ENCODE measurements around the gene TRIL. TPM values are rescaled to one million over a fixed set of nuclear protein-coding genes. Genes with fewer than 3 reads are reported as not detected.
A peak's percentile ranks its signal among the peaks of the same experiment; 100 is the strongest.

Gene TRIL
- total RNA-seq, 1 experiment from 2014 or later: not detected

GRCh38 chr7:28980451-28981160 is 22.5 kb upstream of the TRIL start:
- intact Hi-C loops (cut with micrococcal nuclease; ENCODE audit: unreplicated experiment): no loop called here
- Histone ChIP-seq H3K27me3 (ENCODE audit: insufficient read depth, low read depth) (no peaks in the 10 kb centered on the region), H3K79me2 (ENCODE audit: low read depth) (no peaks in the 10 kb centered on the region), H3K4me3 (no peak overlapping the region), H3F3A (ENCODE audit: insufficient read depth, low read depth) (no peaks in the 10 kb centered on the region), H3K36me3 (ENCODE audit: low read depth) (no peaks in the 10 kb centered on the region), H4K20me1 (ENCODE audit: insufficient read depth) (no peaks in the 10 kb centered on the region), H3K9me3 (ENCODE audit: insufficient read depth, low read depth) (peaks cover 4% of the 10 kb centered on the region; the same call in 1 of the 2 replicates), H3K4me1 (replicated peaks; ENCODE audit: insufficient read depth) (peaks cover 21% of the 10 kb centered on the region), H3K4me2 (no peak overlapping the region; the same call in 1 of the 2 replicates), H3K9me2 (ENCODE audit: insufficient read depth) (no peaks in the 10 kb centered on the region), H2AFZ (no peak overlapping the region), H3K27ac (no peak overlapping the region)
- CTCF ChIA-PET: interaction anchor here (0.5 kb wide), 1 partner anchor 1376 kb away, joined by 5 read pairs; no protein-coding TSS in a partner anchor
- no TSS peak for BruUV-seq (replicated peaks)
- POLR2A ChIA-PET (ENCODE audit: unreplicated experiment): no interaction called here
- DNase-seq: peak in 1 of 2 experiments; percentile 72
- no peak for TF ChIP-seq EZH2 (IDR thresholded peaks at IDR 0.05; ENCODE audit: low read depth)
- TF ChIP-seq, protein P1, sequence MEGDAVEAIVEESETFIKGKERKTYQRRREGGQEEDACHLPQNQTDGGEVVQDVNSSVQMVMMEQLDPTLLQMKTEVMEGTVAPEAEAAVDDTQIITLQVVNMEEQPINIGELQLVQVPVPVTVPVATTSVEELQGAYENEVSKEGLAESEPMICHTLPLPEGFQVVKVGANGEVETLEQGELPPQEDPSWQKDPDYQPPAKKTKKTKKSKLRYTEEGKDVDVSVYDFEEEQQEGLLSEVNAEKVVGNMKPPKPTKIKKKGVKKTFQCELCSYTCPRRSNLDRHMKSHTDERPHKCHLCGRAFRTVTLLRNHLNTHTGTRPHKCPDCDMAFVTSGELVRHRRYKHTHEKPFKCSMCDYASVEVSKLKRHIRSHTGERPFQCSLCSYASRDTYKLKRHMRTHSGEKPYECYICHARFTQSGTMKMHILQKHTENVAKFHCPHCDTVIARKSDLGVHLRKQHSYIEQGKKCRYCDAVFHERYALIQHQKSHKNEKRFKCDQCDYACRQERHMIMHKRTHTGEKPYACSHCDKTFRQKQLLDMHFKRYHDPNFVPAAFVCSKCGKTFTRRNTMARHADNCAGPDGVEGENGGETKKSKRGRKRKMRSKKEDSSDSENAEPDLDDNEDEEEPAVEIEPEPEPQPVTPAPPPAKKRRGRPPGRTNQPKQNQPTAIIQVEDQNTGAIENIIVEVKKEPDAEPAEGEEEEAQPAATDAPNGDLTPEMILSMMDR (conservative IDR thresholded peaks at IDR 0.05): no peak

- no peaks in the 10 kb centered on the region for H3K27me3 ChIP-seq (ENCODE audit: insufficient read depth, low read depth)
- intact Hi-C loops (cut with micrococcal nuclease; ENCODE audit: unreplicated experiment): no loop called here
- H3K4me2 ChIP-seq: no peak overlapping the region
- H3K36me3 ChIP-seq (ENCODE audit: low read depth): no peaks in the 10 kb centered on the region
- H4K20me1 ChIP-seq (ENCODE audit: insufficient read depth): no peaks in the 10 kb centered on the region
- no peak overlapping the region for H2AFZ ChIP-seq
- no peaks in the 10 kb centered on the region for H3K9me2 ChIP-seq (ENCODE audit: insufficient read depth)
- H3K27ac ChIP-seq: no peak overlapping the region
- TF ChIP-seq EZH2 (IDR thresholded peaks at IDR 0.05; ENCODE audit: low read depth): no peak
- TF ChIP-seq, protein P1 (conservative IDR thresholded peaks at IDR 0.05): no peak
- peaks cover 17% of the 10 kb centered on the region for H3K4me1 ChIP-seq (replicated peaks; ENCODE audit: insufficient read depth)
- H3K79me2 ChIP-seq (ENCODE audit: low read depth): no peaks in the 10 kb centered on the region
- DNase-seq: no peak
- BruUV-seq (replicated peaks): no TSS peak
- ChIA-PET POLR2A (ENCODE audit: unreplicated experiment) (no interaction called here), CTCF (no interaction called here)
- H3K4me3 ChIP-seq: no peak overlapping the region
- H3F3A ChIP-seq (ENCODE audit: insufficient read depth, low read depth): no peaks in the 10 kb centered on the region
- peaks cover 4% of the 10 kb centered on the region; the same call in 1 of the 2 replicates for H3K9me3 ChIP-seq (ENCODE audit: insufficient read depth, low read depth)
Measured at GRCh38 chr7:28979776-28980175, 21.6 kb upstream of the TRIL start.

GRCh38 chr7:28977881-28978280 is 19.8 kb upstream of the TRIL start:
- no peak overlapping the region for H3K27ac ChIP-seq
- no TSS peak for BruUV-seq (replicated peaks)
- ChIA-PET CTCF (no interaction called here), POLR2A (ENCODE audit: unreplicated experiment) (no interaction called here)
- H3K9me2 ChIP-seq (ENCODE audit: insufficient read depth): no peaks in the 10 kb centered on the region
- H3F3A ChIP-seq (ENCODE audit: insufficient read depth, low read depth): no peaks in the 10 kb centered on the region
- H3K4me3 ChIP-seq: no peak overlapping the region
- H3K79me2 ChIP-seq (ENCODE audit: low read depth): no peaks in the 10 kb centered on the region
- H3K36me3 ChIP-seq (ENCODE audit: low read depth): no peaks in the 10 kb centered on the region
- no peak for DNase-seq
- intact Hi-C loops (cut with micrococcal nuclease; ENCODE audit: unreplicated experiment): no loop called here
- no peaks in the 10 kb centered on the region for H3K27me3 ChIP-seq (ENCODE audit: insufficient read depth, low read depth)
- no peaks in the 10 kb centered on the region for H4K20me1 ChIP-seq (ENCODE audit: insufficient read depth)
- H3K9me3 ChIP-seq (ENCODE audit: insufficient read depth, low read depth): peaks cover 12% of the 10 kb centered on the region; the same call in 1 of the 2 replicates
- H3K4me1 ChIP-seq (replicated peaks; ENCODE audit: insufficient read depth): peaks cover 10% of the 10 kb centered on the region; the same call in 1 of the 2 replicates
- H2AFZ ChIP-seq: no peak overlapping the region
- H3K4me2 ChIP-seq: no peak overlapping the region
- TF ChIP-seq EZH2 (IDR thresholded peaks at IDR 0.05; ENCODE audit: low read depth): no peak
- TF ChIP-seq, protein P1 (conservative IDR thresholded peaks at IDR 0.05): no peak
